PC-3 (cell line): ENCODE results near the gene CDCP1.

Source experiments
- EZH2 ChIP-seq: fragments of 300-600 bp; sonication (generic); IDR thresholded peaks from one replicate; pipeline ENCODE4 v1.6.1; 2017; ENCODE audit warnings: antibody characterized with exemption, mild to moderate bottlenecking, low read length; ENCODE audit not compliant: unreplicated experiment
- EZH2phosphoT487 ChIP-seq: fragments of 300-600 bp; sonication (generic); IDR thresholded peaks from 2 replicates; pipeline ENCODE4 v1.6.1; 2018; ENCODE audit warnings: mild to moderate bottlenecking, antibody characterized with exemption, low read length, borderline replicate concordance
- TF ChIP-seq, protein P1 (sequence below): fragments of 300-600 bp; sonication (generic); conservative IDR thresholded peaks from 2 replicates; pipeline ENCODE4 v1.5.1; 2017; ENCODE audit warnings: antibody characterized with exemption, low read depth, mild to moderate bottlenecking, low read length

GRCh38 chr3:45179163-45179562 is 33.0 kb upstream of the CDCP1 start:
- TF ChIP-seq EZH2: no peak
- TF ChIP-seq EZH2phosphoT487: no peak
- TF ChIP-seq, protein P1, sequence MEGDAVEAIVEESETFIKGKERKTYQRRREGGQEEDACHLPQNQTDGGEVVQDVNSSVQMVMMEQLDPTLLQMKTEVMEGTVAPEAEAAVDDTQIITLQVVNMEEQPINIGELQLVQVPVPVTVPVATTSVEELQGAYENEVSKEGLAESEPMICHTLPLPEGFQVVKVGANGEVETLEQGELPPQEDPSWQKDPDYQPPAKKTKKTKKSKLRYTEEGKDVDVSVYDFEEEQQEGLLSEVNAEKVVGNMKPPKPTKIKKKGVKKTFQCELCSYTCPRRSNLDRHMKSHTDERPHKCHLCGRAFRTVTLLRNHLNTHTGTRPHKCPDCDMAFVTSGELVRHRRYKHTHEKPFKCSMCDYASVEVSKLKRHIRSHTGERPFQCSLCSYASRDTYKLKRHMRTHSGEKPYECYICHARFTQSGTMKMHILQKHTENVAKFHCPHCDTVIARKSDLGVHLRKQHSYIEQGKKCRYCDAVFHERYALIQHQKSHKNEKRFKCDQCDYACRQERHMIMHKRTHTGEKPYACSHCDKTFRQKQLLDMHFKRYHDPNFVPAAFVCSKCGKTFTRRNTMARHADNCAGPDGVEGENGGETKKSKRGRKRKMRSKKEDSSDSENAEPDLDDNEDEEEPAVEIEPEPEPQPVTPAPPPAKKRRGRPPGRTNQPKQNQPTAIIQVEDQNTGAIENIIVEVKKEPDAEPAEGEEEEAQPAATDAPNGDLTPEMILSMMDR: no peak
